ENCODE data around the gene GOLT1B.

GOLT1B gene

GRCh38 chr12:21566223-21566906, 64.8 kb downstream of the GOLT1B start:
- no peak for DNase-seq (ENCODE audit: low read depth)

- no peak for DNase-seq (ENCODE audit: low read depth)
Measured at GRCh38 chr12:21566907-21567394, 65.4 kb downstream of the GOLT1B start.
